HCT116 (cell line): ENCODE measurements around the gene CBX8. TPM values are rescaled to one million over a fixed set of nuclear protein-coding genes. Genes with fewer than 3 reads are reported as not detected.

Experiments
- ATAC-seq: fragments of 200-7000 bp; cut with Tn5 transposase; 2 replicates; pipeline ENCODE4 v1.9.1; 2020; ENCODE audit warnings: mild to moderate bottlenecking, moderate library complexity
- BruUV-seq: library from RNA; stranded (reverse); fragments of 400-500 nt; replicated peaks from 2 replicates; lab custom pipeline; 2021; lab: Mats Ljungman, UMichigan
- CTCF ChIA-PET: fragments of 300-600 bp; sonication (Branson Sonifier 250); formaldehyde crosslinking; loops from one replicate; lab custom pipeline; 2021; ENCODE audit warnings: antibody characterized with exemption; lab: Charles Lee
- POLR2A ChIA-PET: fragments of 300-600, 350-600 bp; sonication (Branson Sonifier 250); formaldehyde crosslinking; loops from one replicate; lab custom pipeline; 2021; ENCODE audit warnings: antibody characterized with exemption; lab: Charles Lee
- RAD21 ChIA-PET, 2 experiments: fragments of 300-600 bp; sonication (Branson Sonifier 250); formaldehyde crosslinking; loops; one replicate each; lab custom pipeline; 2023; ENCODE audit warnings: low total read pairs in 2 of 2; ENCODE audit not compliant: uncharacterized antibody in 2 of 2, unreplicated experiment in 2 of 2, low non-redundant PET in 1 of 2; lab: Charles Lee
- DNase-seq: peaks from one replicate; pipeline ENCODE4 v3.0.0-alpha.2; 2010; ENCODE audit warnings: low read depth, low spot score
- H2AFZ ChIP-seq: fragments of 200-600 bp; shearing (Covaris generic), sonication (generic); 2 replicates; pipeline ENCODE4 v1.6.1; 2017; ENCODE audit warnings: low read depth, mixed run types, mixed read lengths, antibody characterized with exemption, low read length; ENCODE audit not compliant: poor library complexity, severe bottlenecking
- H3K27ac ChIP-seq: 2 replicates; pipeline ENCODE4 v1.5.1; 2012; ENCODE audit warnings: low read depth, low read length
- H3K27me3 ChIP-seq: fragments of 200-600 bp; sonication (generic); 2 replicates; pipeline ENCODE4 v1.6.1; 2016; ENCODE audit warnings: mixed run types, low read length, mixed read lengths; ENCODE audit not compliant: insufficient read depth
- H3K36me3 ChIP-seq, 2 experiments: fragments of 200-500 bp in 1 of 2; fragments of 200-600 bp in 1 of 2; sonication (Bioruptor generic) in 1 of 2; sonication (generic) in 1 of 2; 2 replicates each; pipeline versions ENCODE4 v1.5.1 to v1.6.1; 2014 to 2016; ENCODE audit warnings: low read length in 2 of 2, inconsistent platforms in 1 of 2, mixed read lengths in 1 of 2, mixed run types in 1 of 2; ENCODE audit not compliant: insufficient read depth in 2 of 2, control insufficient read depth in 1 of 2
- H3K4me1 ChIP-seq, 2 experiments: fragments of 200-600 bp in 1 of 2; sonication (generic) in 1 of 2; 2 replicates each; pipeline versions ENCODE4 v1.5.1 to v1.6.1; 2012 to 2017; ENCODE audit warnings: low read length in 2 of 2, inconsistent platforms in 1 of 2, mild to moderate bottlenecking in 1 of 2, mixed read lengths in 1 of 2, mixed run types in 1 of 2, moderate library complexity in 1 of 2; ENCODE audit not compliant: insufficient read depth in 2 of 2, control insufficient read depth in 1 of 2
- H3K4me2 ChIP-seq: fragments of 200-600 bp; sonication (generic); 2 replicates; pipeline ENCODE4 v1.6.1; 2017; ENCODE audit warnings: mixed run types, low read length, mixed read lengths
- H3K4me3 ChIP-seq, 2 experiments: fragments of 200-600 bp in 1 of 2; sonication (generic) in 1 of 2; replicated peaks in 1 of 2; 2 replicates each; pipeline ENCODE4 v1.5.1; 2011 to 2016; ENCODE audit warnings: low read length in 2 of 2, control low read depth in 1 of 2, low read depth in 1 of 2, mild to moderate bottlenecking in 1 of 2, mixed read lengths in 1 of 2, mixed run types in 1 of 2
- H3K79me2 ChIP-seq: fragments of 200-600 bp; sonication (generic); 2 replicates; pipeline ENCODE4 v1.6.1; 2017; ENCODE audit warnings: mild to moderate bottlenecking, mixed run types, low read length, moderate library complexity, mixed read lengths; ENCODE audit not compliant: insufficient read depth
- H3K9ac ChIP-seq: fragments of 200-600 bp; sonication (generic); 2 replicates; pipeline ENCODE4 v1.6.1; 2016; ENCODE audit warnings: low read length, mixed read lengths
- H3K9me2 ChIP-seq: fragments of 200-600 bp; sonication (generic), shearing (Covaris generic); 2 replicates; pipeline ENCODE4 v1.6.1; 2017; ENCODE audit warnings: mixed run types, mild to moderate bottlenecking, moderate library complexity; ENCODE audit not compliant: insufficient read depth
- H3K9me3 ChIP-seq, 2 experiments: fragments of 200-500 bp in 1 of 2; fragments of 200-600 bp in 1 of 2; sonication (Bioruptor generic) in 1 of 2; sonication (generic) in 1 of 2; 2 replicates each; pipeline ENCODE4 v1.6.1; 2014 to 2017; ENCODE audit warnings: low read length in 2 of 2, mixed read lengths in 2 of 2, inconsistent platforms in 1 of 2, low read depth in 1 of 2, mild to moderate bottlenecking in 1 of 2, mixed run types in 1 of 2, moderate library complexity in 1 of 2; ENCODE audit not compliant: control insufficient read depth in 1 of 2, insufficient read depth in 1 of 2
- H4K20me1 ChIP-seq: fragments of 200-600 bp; sonication (generic), shearing (Covaris generic); 2 replicates; pipeline ENCODE4 v1.6.1; 2017; ENCODE audit warnings: mixed run types, mild to moderate bottlenecking, moderate library complexity; ENCODE audit not compliant: insufficient read depth
- ELF1 ChIP-seq: IDR thresholded peaks from 2 replicates; pipeline ENCODE4 v1.6.1; 2012; ENCODE audit warnings: low read depth, borderline replicate concordance
- EZH2 ChIP-seq: fragments of 200-600 bp; sonication (generic); IDR thresholded peaks from 2 replicates; pipeline ENCODE4 v1.6.1; 2017; ENCODE audit warnings: antibody characterized with exemption, mixed run types
- POLR2AphosphoS5 ChIP-seq: IDR thresholded peaks from 2 replicates; pipeline ENCODE4 v1.6.1; 2011; ENCODE audit warnings: mild to moderate bottlenecking, low read depth, low read length, moderate library complexity
- RAD21 ChIP-seq: IDR thresholded peaks from 2 replicates; pipeline ENCODE4 v1.6.1; 2012; ENCODE audit warnings: low read depth, mild to moderate bottlenecking
- SIN3A ChIP-seq: IDR thresholded peaks from 2 replicates; pipeline ENCODE4 v1.6.1; 2012; ENCODE audit warnings: low read depth
- TCF7L2 ChIP-seq: IDR thresholded peaks from 2 replicates; pipeline ENCODE4 v1.7.0; 2011; ENCODE audit warnings: borderline replicate concordance, inconsistent platforms; ENCODE audit not compliant: insufficient read depth, insufficient read length; ENCODE audit errors: extremely low read depth
- ZNF274 ChIP-seq: fragments of 200-500 bp; sonication (Bioruptor generic); IDR thresholded peaks from 2 replicates; pipeline ENCODE4 v1.6.1; 2014; ENCODE audit warnings: mild to moderate bottlenecking, low read depth, low read length, inconsistent platforms
- intact Hi-C: fragments of 100-400 bp; cut with micrococcal nuclease; formaldehyde crosslinking; loops from 2 replicates; pipeline ENCODE4 v1.10.0; 2022
- total RNA-seq: library from RNA; stranded (reverse); gene quantifications from one replicate; pipeline ENCODE4 v1.2.1, GENCODE V29; 2021; ENCODE audit not compliant: unreplicated experiment
- TF ChIP-seq, protein P1 (sequence below): IDR thresholded peaks from 2 replicates; pipeline ENCODE4 v1.6.1; 2012
- TF ChIP-seq, protein P2 (sequence below): IDR thresholded peaks from 2 replicates; pipeline ENCODE4 v1.6.1; 2012; ENCODE audit warnings: low read depth
- TF ChIP-seq, protein P3 (sequence below): IDR thresholded peaks from 2 replicates; pipeline ENCODE4 v1.6.1; 2012

The CBX8 gene
- total RNA-seq, 1 experiment from 2014 or later = 29.0 TPM

DNA sequence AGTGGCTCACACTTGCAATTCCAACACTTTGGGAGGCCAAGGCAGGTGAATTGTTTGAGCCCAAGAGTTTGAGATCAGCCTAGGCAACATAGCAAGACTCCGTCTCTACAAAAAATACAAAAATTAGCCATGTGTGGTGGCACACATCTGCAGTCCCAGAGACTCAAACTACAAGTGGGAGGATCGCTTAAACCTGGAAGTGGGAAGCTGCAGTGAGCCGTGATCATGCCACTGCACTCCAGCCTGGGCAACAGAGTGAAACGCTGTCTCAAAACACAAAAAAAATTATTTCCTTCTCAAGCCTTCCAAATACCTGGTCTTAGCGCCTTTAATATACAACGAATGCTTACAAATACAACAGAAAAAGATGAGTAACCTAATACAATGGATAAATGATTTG lies 38.6 kb downstream of the CBX8 start:
- intact Hi-C loops = no loop called here
- Histone ChIP-seq H3K9ac (no peak overlapping the region), H3K79me2 (no peaks in the 10 kb centered on the region), H3K4me3 (no peak overlapping the region), H3K9me2 (no peaks in the 10 kb centered on the region), H3K4me1 (no peaks in the 10 kb centered on the region), H3K27me3 (no peaks in the 10 kb centered on the region), H3K4me2 (no peak overlapping the region), H3K27ac (no peak overlapping the region), H3K9me3 (no peaks in the 10 kb centered on the region), H4K20me1 (no peaks in the 10 kb centered on the region), H3K36me3 (no peaks in the 10 kb centered on the region), H2AFZ (no peak overlapping the region)
- TF ChIP-seq ELF1 (no peak), RAD21 (no peak), EZH2 (no peak), SIN3A (no peak), TCF7L2 (no peak), POLR2AphosphoS5 (no peak), ZNF274 (no peak)
- TF ChIP-seq, protein P1, sequence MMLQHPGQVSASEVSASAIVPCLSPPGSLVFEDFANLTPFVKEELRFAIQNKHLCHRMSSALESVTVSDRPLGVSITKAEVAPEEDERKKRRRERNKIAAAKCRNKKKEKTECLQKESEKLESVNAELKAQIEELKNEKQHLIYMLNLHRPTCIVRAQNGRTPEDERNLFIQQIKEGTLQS = no peak
- TF ChIP-seq, protein P2, sequence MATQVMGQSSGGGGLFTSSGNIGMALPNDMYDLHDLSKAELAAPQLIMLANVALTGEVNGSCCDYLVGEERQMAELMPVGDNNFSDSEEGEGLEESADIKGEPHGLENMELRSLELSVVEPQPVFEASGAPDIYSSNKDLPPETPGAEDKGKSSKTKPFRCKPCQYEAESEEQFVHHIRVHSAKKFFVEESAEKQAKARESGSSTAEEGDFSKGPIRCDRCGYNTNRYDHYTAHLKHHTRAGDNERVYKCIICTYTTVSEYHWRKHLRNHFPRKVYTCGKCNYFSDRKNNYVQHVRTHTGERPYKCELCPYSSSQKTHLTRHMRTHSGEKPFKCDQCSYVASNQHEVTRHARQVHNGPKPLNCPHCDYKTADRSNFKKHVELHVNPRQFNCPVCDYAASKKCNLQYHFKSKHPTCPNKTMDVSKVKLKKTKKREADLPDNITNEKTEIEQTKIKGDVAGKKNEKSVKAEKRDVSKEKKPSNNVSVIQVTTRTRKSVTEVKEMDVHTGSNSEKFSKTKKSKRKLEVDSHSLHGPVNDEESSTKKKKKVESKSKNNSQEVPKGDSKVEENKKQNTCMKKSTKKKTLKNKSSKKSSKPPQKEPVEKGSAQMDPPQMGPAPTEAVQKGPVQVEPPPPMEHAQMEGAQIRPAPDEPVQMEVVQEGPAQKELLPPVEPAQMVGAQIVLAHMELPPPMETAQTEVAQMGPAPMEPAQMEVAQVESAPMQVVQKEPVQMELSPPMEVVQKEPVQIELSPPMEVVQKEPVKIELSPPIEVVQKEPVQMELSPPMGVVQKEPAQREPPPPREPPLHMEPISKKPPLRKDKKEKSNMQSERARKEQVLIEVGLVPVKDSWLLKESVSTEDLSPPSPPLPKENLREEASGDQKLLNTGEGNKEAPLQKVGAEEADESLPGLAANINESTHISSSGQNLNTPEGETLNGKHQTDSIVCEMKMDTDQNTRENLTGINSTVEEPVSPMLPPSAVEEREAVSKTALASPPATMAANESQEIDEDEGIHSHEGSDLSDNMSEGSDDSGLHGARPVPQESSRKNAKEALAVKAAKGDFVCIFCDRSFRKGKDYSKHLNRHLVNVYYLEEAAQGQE = no peak
- TF ChIP-seq, protein P3, sequence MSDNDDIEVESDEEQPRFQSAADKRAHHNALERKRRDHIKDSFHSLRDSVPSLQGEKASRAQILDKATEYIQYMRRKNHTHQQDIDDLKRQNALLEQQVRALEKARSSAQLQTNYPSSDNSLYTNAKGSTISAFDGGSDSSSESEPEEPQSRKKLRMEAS = no peak
- CTCF ChIA-PET = interaction anchor here (1.3 kb wide), 1 partner anchor 12 kb away, joined by 8 read pairs; no protein-coding TSS in a partner anchor
- DNase-seq (no peak), ATAC-seq (no peak)
- POLR2A ChIA-PET = interaction anchor here (1.0 kb wide), 1 partner anchor 13 kb away, joined by 3 read pairs; no protein-coding TSS in a partner anchor
- no TSS peak for BruUV-seq
- RAD21 ChIA-PET = no interaction called here
